SU-DHL-6 (cell line): Measurements from ENCODE around the gene TTI1.

Source experiments
- EZH2phosphoT487 ChIP-seq: fragments of 200-600 bp; sonication (generic), shearing (Covaris generic); conservative IDR thresholded peaks from 2 replicates; pipeline ENCODE4 v1.6.1; 2018; ENCODE audit warnings: mild to moderate bottlenecking, antibody characterized with exemption, low read length, moderate library complexity, mixed read lengths
- TF ChIP-seq, protein P1 (sequence below): fragments of 200-600 bp; sonication (generic); IDR thresholded peaks from one replicate; pipeline ENCODE4 v1.5.1; 2017; ENCODE audit warnings: antibody characterized with exemption, mild to moderate bottlenecking, low read length, moderate library complexity; ENCODE audit not compliant: insufficient read depth, poor library complexity, severe bottlenecking

DNA sequence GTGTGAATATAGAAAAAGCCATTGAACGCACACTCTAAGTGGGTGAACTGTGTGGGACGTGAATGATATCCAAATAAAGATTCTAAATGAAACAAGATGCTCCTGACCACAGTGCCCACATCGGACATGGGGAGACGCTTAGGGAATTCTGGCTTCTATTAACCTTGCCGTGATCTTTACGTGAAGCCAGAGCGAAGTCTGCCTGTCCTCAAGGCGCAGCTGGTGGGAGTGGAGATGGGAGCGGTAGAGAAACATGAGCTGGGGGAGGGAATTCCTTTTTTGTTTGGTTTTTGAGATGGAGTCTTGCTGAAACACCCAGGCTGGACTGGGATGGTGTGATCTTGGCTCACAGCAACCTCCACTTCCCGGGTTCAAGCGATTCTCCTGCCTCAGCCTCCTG, 84.3 kb downstream of the TTI1 start:
- TF ChIP-seq, protein P1, sequence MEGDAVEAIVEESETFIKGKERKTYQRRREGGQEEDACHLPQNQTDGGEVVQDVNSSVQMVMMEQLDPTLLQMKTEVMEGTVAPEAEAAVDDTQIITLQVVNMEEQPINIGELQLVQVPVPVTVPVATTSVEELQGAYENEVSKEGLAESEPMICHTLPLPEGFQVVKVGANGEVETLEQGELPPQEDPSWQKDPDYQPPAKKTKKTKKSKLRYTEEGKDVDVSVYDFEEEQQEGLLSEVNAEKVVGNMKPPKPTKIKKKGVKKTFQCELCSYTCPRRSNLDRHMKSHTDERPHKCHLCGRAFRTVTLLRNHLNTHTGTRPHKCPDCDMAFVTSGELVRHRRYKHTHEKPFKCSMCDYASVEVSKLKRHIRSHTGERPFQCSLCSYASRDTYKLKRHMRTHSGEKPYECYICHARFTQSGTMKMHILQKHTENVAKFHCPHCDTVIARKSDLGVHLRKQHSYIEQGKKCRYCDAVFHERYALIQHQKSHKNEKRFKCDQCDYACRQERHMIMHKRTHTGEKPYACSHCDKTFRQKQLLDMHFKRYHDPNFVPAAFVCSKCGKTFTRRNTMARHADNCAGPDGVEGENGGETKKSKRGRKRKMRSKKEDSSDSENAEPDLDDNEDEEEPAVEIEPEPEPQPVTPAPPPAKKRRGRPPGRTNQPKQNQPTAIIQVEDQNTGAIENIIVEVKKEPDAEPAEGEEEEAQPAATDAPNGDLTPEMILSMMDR = no peak
- TF ChIP-seq EZH2phosphoT487 = no peak
